ENCODE data around the gene ARHGEF17.

DNA sequence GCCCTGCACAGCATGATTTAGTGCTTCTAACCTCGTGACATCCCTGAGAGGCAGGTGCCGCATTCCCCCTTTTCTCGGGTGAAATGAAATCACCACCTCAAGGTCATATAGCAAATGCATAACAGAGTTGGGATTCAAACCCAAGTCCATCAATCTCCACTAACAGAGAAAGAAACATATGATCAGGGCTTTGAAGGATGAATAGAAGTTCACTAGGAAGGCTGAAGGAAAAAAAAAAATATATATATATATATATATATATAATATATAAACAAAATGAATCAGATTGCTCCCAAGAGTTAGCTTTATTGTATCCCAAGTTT is 12.1 kb upstream of the ARHGEF17 start:
- TF ChIP-seq, protein P1, sequence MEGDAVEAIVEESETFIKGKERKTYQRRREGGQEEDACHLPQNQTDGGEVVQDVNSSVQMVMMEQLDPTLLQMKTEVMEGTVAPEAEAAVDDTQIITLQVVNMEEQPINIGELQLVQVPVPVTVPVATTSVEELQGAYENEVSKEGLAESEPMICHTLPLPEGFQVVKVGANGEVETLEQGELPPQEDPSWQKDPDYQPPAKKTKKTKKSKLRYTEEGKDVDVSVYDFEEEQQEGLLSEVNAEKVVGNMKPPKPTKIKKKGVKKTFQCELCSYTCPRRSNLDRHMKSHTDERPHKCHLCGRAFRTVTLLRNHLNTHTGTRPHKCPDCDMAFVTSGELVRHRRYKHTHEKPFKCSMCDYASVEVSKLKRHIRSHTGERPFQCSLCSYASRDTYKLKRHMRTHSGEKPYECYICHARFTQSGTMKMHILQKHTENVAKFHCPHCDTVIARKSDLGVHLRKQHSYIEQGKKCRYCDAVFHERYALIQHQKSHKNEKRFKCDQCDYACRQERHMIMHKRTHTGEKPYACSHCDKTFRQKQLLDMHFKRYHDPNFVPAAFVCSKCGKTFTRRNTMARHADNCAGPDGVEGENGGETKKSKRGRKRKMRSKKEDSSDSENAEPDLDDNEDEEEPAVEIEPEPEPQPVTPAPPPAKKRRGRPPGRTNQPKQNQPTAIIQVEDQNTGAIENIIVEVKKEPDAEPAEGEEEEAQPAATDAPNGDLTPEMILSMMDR (IDR thresholded peaks at IDR 0.05): no peak
- TF ChIP-seq POLR2AphosphoS5 (IDR thresholded peaks at IDR 0.05) (no peak), POLR2A (IDR thresholded peaks at IDR 0.05) (no peak), EP300 (IDR thresholded peaks at IDR 0.05; ENCODE audit: low read depth) (no peak)

Measured in transverse colon (tissue), 4 donors.